ENCODE data around the gene ASPG.

ASPG gene

GRCh38 chr14:104076743-104077142 is 8.8 kb upstream of the ASPG start:
- no peak for DNase-seq

- DNase-seq = peak; percentile 82
Observed at GRCh38 chr14:104078031-104078455, 7.5 kb upstream of the ASPG start.

GRCh38 chr14:104080376-104081260 is 4.9 kb upstream of the ASPG start:
- no peak for DNase-seq

- DNase-seq = no peak
Observed at GRCh38 chr14:104081261-104081835, 4.2 kb upstream of the ASPG start.

- DNase-seq = no peak
Observed at GRCh38 chr14:104081951-104082464, 3.5 kb upstream of the ASPG start.

- no peak for DNase-seq
Observed at GRCh38 chr14:104082807-104083206, 2.7 kb upstream of the ASPG start.

- DNase-seq = no peak
Observed at GRCh38 chr14:104084251-104085002, 1.1 kb upstream of the ASPG start.

GRCh38 chr14:104085889-104086201 is 345 bp downstream of the ASPG start:
- DNase-seq = no peak

DNA sequence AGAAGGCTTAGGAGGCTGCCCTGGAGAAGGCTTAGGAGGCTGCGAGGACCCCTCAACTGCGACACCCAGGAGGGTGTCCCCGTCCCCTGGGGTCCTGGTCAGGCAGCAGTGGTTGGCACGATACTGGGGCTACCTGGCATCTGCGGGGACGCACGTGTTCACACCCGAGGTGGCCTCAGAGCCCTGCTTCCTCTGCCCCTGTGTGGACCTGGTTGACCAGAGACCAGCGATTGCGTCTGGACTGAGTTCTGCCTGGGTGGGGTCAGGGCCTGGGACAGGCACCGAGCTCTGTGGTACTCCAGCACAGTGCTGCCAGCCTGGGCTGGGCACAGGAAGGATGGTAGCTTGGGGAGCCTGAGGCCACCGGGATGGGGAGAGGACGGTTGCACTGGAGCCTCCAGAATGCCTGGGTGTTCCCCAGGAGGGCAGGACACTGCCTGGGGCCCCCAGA is 735 bp downstream of the ASPG start:
- DNase-seq = no peak

- DNase-seq = no peak
Observed at GRCh38 chr14:104086661-104087461, 1.4 kb downstream of the ASPG start.

DNA sequence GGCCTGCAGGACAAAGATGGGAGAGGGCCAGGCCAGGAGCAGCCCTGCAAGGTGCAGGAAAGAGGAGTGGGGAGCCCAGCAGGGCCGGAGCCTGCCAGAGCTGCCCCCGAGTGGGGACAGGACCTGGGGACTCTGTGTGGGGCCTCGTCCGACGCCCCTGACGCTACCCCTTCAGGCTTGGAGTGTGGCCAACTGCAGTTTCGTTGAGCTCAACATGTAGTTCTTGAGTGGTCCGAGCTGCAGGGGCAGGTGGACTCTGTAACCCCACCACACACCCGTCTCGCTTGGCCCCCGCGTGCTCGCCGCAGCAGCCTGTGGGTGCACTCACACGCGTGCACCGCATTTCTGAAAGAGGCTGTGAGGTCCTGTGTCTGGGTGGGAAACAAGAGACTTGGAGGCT is 2.0 kb downstream of the ASPG start:
- no peak for DNase-seq

DNA sequence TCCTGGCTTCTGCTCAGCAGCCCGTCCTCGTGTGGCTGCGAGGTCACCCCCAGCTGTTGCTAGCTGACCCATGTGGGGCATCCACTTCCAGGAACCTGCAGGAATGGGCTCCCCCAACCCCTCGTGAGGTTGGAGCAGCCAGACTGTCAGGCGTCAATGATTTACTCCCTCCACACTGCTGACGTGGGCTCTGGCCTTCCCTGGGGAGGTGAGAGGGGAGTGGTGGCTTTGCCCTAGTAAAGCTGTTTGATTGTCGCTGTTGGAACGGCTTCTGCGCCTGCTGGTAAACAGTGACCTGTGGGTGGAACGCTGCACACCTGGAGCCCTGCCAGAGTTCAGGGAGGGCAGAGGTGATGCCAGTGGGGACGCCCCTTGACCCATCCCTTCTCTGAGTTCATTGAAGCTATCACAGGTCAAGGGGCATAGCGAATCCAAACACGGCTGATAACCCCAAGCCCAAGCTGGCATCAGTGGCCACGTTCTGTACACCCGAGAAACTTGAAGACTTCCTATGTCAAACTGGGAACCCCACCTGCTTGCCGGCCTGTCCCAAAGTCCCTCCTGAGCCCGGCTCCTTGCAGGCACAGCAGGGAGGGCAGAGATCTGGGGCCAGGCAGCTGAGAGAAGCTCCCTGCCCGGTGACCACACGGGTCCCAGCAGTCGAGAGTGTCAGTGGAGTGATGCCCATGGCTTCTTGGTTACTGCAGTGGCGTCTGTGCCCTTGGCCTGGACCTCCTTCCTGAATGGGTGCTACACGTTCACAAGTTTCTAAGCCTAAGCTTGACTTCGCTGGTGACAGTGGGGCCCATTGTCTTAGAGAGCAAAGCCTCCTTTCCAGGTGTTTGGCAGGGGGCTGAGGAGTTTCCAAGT is 2.7 kb downstream of the ASPG start:
- no peak for DNase-seq

DNA sequence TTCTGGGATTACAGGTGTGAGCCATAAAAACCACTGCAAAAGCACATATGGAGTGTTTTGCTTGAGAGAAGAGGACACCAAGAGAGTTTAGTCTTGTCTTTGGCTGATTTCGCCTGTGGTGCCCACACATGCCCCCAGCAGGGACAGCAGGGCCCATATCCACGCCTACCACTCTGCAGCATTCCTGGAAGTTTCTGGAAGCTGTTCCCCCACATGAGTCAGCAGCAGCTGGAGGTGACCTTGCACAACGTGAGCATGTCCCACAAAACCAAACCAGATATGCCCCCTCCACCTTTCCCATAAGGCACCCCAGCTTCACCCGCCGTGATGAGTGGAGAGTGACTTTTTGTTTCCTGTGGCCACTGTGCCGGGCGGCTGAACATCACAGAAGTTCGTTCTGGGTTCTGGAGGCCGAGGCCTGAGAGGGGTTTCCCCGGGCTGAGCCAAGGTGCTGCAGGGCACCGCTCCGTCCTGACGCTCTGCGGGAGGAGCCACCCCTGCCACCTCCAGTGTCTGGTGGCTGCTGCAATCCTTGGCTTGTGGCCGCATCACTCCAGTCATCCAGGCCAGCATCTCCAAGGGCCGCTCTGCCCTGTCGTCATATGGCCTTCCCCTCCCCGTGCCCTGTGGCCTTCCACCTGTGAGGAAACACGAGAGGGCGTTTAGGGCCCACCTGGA is 4.7 kb downstream of the ASPG start:
- peak; percentile 4 for DNase-seq

DNA sequence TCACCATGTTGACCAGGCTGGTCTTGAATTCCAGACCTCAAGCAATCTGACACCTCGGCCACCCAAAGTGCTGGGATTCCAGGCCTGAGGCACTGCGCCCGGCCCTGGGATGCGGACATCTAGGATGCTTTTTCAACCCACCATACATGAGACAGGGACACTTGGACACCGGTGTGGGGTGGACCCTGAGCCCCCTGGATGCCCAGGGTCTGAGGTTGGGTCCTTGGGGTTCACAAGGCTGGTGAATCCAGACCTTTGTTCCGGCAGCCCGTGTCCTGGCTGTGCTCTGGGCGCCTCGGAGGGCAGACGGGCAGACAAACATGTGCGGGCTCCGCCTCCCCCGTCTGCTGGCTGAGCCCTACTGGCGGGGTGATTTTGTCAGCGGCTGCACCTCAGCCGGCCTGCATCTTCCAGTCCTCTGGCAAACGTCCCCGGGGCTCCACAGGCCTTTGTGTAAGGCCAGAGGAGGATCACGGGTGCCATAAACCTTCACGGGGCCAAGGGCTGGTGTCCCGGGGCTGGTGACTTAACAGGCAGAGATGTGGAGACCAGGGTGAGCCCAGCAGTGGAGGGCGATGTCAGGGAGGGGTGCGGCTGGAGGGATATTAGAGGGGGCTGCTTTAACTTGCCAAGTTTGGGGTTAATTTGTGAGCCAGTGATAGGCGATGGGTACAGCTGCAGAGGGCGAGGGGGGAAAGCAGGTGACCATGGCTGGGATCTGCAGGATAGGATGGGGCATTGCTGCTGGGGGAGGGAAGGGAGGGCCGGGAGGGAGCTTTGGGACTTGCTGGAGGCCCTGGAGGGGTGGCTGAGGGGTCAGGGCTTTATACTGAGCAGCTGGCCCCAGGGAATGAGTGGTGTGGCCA is 5.8 kb downstream of the ASPG start:
- no peak for DNase-seq

- DNase-seq = no peak
Observed at GRCh38 chr14:104091927-104092771, 6.6 kb downstream of the ASPG start.

DNA sequence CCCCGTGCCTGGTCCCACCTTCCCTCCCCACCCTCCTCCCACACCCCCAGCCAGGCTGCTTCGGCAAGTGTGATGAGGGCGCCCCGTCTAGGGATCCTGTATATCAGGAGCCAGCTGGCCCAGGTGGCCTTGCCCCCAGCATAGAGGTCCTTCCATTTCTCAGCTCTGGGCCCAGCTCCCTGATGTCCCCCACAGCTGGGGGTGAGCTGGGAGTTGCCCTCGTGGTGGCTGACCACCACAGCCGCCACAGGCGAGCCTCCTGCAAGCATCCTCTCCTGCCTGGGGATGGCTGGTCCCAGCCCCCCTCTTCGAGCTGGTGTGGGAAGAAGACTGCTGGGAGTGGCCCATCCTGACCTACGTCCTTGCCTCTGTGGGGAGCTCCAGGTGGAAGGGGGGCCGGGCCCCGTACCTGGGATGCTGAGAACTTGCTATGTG is 7.4 kb downstream of the ASPG start:
- DNase-seq = no peak

GRCh38 chr14:104093366-104094055 is 8.0 kb downstream of the ASPG start:
- no peak for DNase-seq

- DNase-seq = no peak
Observed at GRCh38 chr14:104094056-104094708, 8.7 kb downstream of the ASPG start.

All from HCEC 1CT (cell line).